Stimulated activated CD4-positive, alpha-beta T cell treated with anti-CD3 and anti-CD28 coated beads, Interleukin-2, amount 100 ng/mL, for 48 hours (primary cell): ENCODE data around the gene NUBPL.
"Not testable (repeated sequence)": the region's sequence is repeated elsewhere in the genome, so short reads cannot be mapped to it uniquely, and the experiment has no call there.

Experiments
- DNase-seq, 2 donors: peaks; one replicate each; pipeline ENCODE4 v3.0.0-alpha.2; 2020

Gene NUBPL

DNA sequence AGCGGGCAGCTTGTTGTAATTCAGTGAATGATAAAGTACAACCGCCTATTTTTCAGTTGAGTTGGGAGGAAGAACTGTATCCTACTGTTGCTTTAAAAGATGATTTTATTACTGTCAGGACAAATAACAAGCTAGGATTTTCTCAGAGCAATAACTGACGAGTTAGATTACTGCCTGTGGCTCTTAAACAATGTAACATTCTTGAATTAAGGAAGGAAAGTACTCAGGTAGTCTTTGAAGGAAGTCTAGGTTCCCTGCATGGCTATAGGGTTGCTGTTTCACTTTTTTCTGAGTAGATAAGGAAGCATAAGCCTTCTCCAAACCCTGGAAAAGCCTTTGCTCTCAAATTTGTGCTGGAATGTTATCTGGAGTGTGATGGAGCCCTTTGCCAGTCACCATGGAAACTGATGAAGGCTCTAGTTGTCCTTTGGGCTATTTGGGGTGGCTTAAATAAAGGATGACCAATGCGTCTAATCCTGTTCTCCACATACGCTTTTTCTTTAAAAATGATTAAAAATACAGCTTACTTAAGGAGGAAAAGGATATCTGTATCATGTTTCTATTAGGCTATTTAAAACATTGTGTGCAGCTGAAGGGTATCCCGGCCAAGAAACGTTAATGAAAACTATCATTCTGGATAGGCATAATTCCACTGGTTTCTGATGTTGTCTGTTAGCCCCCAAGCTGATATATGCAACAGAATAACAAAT, 17.7 kb downstream of the NUBPL start:
- no peak for DNase-seq

DNA sequence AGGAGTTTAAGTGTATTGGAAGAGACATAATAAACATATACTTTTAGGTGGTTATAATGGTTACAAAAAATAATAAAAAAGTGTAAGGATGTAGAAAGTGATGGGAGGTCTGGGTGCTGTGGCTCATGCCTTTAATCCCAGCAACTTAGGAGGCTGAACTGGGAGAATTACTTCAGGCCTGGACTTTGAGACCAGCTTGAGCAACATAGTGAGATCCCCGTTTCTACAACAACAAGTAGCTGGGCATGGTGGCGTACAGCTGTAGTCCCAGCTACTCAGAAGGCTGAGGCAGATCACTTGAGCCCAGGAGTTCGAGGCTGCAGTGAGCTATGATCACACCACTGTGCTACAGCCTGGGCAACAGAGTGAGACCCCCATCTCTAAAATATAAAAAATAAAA, 19.0 kb downstream of the NUBPL start:
- no peak for DNase-seq

DNA sequence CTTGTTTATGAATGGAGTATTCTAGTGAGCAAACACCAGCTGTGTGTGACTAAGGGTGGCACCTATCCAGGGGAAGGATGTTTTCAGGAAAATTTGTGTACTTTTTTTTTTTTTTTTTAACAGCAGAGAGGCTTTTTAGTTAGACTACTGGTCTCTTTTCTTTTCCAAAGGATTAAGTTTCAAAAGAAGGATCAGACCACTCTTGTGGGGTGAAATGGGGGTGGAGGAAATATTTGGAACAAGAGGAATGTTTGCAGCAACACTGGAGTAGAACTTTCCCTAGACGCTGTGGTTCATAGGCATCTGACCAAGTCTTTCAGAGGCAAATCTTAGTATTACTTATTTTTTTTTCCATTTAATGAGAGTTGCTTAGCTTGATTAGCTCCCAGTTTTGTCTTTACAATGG, 21.1 kb downstream of the NUBPL start:
- no peak for DNase-seq

DNA sequence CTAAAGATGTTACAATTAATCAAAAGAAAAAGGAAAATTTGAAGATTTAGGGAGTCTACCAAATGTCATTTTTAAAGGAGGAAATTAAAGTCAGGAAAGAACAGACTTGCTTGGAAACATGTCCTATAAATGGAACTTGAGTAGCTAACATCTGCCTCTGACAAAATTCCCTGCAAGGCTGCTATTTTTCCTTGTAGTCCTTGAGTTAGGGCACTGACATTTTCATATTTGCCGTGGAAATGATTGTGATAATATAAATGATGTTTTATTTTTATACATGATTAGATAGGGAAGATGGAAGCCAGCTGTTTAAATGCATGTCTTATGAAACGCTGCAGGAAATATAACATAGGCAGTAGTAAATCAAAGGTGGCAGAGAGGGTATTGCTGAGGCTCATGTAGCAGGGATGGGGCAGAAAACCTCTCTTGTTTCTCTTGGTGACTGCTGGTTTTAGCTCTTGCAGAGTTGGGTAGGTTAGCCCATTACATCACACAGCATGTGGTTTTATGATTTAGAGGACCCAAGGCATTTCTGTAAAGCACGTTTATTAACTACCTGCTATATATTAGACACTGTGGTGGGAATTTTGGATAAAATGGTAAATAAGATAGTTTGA, 21.7 kb downstream of the NUBPL start:
- no peak for DNase-seq

DNA sequence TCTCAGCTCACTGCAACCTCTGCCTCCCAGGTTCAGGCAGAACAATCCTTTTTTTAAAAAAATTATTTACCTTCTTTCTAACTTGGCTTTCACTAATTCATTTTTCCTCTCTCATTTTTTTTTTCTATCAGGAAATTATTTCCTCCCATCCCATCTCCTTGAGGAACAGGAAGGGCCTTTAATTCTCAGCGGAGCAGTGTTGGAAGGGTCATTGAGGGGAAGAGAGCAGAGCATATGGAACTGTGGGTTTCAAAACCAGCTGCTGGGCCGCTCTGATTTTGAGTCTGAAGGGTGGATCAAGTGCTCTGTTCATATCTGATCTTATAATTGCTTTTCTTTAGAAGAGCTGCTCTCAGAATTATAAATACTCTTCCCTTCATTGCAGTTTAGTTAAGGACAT, 29.0 kb downstream of the NUBPL start:
- no peak for DNase-seq

DNA sequence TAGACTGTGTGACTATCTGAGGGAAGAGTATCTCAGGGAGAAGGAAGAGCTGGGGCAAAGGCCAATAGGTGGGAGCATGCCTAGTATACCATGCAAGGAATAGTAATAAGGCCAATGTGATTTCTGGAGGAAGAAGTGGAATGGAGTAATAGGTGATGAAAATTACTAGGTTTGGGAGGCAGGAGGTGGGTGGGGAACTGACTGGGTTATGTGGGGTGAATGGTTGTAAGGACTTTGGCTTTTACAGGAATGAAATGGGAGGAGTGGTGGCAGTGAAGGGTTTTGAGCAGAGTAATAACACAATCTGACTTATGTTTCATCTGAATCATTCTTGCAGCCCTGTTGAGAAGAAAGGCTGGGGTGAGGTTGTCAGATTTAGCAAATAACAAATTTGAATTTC, 30.9 kb downstream of the NUBPL start:
- no peak for DNase-seq

DNA sequence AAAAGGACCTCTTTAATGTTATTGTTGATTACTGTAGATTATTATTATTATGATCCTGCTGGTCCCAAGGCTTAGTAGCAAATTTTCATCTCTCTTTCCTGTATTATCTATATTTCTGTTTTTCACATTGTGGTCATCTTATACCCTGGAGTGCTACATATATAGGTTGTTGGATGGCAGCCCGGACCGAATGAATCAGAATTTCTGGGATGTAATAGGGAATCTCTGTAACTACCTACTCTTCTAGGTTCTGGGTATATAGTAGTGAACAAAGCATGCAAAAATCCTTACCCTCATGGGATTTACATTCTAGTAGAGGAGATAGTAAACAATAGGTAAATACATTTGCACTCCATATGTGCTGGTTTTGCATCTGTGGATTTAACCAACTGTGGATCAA, 31.4 kb downstream of the NUBPL start:
- DNase-seq = no peak

DNA sequence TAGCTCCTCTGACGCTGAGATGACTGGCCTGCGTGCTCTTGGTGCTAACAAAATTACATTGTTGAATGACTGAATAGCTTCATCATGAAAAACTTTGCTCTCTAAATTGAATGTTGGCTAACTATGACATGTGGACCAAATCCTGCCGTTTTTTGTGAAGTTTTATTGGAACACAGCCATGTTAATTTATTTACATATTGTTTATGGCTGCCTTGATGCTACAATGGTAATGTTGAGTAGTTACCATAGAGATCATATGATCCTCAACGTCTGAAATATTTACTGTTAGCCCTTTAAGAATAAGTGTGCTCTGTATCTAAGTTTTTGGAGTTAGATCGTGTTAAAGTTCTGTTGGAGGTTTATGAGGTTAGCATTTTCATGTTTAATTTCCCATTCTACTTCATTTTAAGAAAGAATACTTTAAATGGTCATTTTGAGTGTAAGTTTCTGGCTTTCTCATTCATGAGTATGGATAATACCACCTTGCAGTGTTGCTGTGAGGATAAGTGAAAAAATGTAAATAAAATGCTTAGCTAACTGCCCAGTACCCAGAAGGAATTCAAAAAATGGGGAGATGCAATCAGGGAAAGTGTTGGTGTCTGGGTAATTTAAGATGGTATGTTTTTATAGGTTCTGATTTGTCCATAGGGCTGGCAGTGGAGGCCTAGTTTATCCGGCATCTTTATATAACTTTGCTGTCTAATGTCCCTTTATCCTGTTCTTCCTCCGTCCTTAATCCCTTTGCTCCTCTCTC, 35.3 kb downstream of the NUBPL start:
- DNase-seq = no peak

DNA sequence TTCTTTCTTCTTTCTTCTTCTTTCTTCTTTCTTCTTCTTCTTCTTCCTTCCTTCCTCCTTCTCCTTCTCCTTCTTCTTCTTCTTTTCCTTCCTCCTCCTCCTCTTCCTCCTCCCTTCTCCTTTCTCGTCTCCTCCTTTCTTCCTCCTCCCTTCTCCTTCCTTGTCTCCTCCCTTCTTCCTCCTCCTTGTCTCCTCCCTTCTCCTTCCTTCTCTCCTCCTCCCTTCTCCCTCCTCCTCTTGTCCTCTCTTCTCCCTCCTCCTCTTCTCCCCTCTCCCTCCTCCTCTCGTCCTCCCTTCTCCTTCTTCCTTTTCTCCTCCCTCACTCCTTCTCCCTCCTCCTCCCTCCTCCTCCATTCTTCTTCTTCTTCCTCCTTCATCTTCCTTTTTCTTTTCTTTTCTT, 44.5 kb downstream of the NUBPL start:
- no peak for DNase-seq

DNA sequence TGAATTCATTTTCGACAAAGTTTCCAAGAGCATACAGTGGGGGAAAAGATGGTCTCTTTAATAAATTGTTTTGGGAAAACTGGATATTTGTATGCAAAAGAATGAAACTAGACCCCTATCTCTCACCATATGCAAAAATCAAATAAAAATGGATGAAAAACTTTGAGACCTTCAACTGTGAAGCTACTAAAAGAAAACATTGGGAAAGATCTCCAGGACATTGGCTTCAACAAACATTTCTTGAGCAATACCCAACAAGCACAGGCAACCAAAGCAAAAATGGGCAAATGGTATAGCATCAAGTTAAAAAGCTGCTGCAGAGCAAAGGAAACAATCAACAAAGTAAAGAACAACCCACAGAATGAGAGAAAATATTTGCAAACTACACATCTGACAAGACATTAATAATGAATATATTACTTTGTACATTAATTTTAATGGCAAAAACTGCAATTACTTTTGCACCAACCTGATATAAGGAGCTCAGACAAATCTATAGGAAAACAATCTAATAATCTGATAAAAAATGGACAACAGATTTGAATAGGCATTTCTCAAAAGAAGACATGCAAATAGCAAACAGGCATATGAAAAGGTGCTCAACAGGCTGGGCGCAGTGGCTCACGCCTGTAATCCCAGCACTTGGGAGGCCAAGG, 50.7 kb downstream of the NUBPL start:
- no peak for DNase-seq

DNA sequence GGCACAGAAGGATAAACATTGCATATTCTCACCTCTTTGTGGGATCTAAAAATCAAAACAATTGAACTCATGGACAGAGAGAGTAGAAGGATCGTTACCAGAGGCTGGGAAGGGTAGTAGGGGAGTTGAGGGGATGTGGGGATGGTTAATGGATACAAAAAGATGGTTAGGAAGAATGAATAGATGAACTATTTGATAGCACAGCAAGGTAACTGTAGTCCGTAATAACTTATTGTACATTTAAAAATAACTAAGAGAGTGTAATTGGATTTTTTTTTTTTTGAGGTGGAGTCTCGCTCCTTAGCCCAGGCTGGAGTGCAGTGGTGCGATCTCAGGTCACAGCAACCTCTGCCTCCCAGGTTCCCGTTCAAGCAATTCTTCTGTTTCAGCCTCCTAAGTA, 52.0 kb downstream of the NUBPL start:
- DNase-seq = no peak

DNA sequence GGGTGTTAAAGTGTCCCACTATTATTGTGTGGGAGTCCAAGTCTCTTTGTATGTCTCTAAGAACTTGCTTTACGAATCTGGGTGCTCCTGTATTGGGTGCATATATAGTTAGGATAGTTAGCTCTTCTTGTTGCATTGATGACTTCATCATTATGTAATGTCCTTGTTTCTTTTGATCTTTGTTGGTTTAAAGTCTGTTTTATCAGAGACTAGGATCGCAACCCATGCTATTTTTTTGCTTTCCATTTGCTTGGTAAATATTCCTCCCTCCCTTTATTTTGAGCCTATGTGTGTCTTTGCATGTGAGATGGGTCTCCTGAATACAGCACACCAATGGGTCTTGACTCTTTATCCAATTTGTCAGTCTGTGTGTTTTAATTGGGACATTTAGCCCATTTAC, 57.7 kb downstream of the NUBPL start:
- DNase-seq = not testable (repeated sequence)

DNA sequence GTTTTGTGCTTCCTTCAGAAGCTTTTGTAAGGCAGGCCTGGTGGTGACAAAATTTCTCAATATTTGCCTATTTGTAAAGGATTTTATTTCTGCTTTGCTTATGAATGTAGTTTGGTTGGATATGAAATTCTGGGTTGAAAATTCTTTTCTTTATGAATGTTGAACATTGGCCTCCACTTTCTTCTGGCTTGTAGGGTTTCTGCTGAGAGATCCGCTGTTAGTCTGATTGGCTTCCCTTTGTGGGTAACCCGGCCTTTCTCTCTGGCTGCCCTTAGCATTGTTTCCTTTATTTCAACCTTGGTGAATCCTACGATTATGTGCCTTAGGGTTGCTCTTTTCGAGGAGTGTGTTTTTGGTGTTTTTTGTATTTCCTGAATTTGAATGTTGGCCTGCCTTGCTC, 58.2 kb downstream of the NUBPL start:
- DNase-seq = no peak

DNA sequence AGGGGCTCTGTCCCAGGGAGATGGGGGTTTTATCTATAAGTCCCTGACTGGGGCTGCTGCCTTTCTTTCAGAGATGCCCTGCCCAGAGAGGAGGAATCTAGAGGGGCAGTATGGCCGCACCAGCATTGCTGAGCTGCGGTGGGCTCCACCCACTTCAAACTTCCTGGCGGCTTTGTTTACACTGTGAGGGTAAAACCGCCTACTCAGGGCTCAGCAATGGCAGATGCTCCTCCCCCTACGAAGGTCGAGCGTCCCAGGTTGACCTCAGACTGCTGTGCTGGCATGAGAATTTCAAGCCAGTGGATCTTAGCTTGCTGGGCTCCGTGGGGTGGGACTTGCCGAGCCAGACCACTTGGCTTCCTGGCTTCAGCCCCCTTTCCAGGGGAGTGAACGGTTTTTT, 59.7 kb downstream of the NUBPL start:
- not testable (repeated sequence) for DNase-seq

DNA sequence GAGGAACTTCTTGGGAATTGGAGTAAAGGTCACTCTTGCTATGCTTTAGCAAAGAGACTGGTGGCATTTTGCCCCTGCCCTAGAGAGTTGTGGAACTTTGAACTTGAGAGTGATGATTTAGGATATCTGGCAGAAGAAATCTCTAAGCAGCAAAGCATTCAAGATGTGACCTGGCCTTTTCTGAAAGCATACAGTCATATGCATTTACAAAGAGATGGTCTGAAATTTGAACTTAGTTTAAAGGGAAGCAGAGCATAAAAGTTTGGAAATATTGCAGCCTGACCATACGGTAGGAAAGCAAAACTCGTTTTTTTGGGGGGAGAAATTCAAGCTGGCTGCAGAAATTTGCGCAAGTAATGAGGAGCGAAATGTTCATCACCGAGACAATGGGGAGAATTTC, 60.9 kb downstream of the NUBPL start:
- no peak for DNase-seq

DNA sequence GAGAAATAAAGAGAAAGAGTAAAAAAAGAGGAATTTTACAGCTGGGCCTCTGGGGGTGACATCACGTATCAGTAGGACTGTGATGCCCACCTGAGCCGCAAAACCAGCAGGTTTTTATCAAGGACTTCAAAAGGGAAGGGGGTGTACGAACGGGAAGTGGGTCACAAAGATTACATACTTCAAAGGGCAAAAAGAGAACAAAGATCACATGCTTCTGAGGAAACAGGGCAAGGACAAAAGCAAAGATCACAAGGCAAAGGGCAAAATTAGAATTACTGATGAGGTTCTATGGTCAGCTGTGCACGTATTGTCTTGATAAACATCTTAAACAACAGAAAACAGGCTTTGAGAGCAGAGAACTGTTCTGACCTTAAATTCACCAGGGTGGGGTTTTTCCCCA, 91.7 kb downstream of the NUBPL start:
- DNase-seq = not testable (repeated sequence)

DNA sequence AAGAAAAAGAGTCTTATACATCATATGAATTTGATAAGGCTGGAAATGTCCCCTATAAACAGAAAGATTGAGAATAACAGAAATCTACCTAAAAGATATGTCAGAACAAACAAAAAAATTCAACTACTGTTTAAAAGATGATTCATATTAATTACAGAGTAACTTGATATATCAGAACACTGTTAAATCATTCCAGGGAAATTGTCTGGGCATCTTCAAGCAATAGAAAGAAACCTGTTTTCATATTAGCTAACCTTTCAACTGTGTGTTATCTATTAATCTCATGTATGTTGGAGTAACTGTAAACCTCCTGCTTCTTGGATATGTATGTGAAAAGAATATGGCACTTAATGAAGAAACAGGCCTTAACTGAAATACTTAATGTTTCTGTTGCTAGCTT, 96.7 kb downstream of the NUBPL start:
- DNase-seq = no peak

DNA sequence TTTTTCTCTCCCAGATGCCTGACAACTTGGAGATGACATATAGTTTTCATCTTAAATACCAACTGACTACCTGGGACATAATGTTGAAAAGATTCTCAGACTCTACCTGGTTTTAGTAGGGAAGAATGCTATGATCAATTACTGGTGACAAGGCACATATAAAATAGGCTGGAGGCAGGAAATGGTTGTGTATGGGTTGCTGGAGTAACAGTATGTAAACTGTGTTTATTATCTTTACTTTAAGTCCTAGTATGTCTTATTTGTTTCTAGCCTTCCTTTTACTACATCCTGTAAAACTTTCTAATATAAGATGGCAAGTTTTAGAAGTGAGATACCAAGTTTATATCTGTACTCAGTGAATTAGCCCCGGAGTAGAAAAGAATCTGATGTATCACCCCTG, 98.1 kb downstream of the NUBPL start:
- DNase-seq = no peak

DNA sequence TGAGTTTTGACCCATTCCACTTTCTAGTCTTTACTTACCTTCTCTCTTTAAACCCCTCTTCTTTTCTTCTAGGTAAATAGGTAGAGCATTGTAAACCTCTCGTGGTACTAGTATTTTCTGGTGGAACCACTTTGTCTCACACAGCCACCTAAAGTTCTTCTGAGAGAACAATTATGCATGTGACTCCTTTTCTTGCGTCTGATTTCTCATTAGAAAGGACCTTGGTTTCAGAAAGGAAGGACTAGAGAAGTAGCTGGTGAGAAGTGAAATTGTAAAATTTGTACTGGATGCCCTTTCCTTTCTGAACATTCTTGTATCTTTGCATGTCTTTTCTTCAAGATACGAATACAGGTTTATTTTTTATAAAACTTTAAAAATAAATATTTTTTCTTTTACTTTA, 99.0 kb downstream of the NUBPL start:
- no peak for DNase-seq

DNA sequence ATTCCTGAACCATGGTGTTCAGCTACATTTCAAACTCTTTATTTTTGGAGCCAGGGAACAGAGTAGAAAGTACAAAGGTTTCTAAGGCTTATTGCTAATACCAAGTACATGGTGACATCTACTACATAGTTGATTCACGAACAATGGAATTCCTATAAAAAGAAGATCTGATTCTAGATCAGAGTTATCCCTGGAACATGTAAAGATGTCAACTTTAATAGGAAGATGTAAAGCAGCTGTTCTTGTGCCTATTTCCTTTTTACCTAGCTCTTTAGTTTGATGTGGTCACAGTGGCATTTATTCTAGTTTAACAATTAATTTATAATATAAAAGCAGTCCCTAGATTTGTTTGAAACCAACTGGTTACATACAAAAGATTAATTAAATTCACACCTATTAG, 99.5 kb downstream of the NUBPL start:
- no peak for DNase-seq

DNA sequence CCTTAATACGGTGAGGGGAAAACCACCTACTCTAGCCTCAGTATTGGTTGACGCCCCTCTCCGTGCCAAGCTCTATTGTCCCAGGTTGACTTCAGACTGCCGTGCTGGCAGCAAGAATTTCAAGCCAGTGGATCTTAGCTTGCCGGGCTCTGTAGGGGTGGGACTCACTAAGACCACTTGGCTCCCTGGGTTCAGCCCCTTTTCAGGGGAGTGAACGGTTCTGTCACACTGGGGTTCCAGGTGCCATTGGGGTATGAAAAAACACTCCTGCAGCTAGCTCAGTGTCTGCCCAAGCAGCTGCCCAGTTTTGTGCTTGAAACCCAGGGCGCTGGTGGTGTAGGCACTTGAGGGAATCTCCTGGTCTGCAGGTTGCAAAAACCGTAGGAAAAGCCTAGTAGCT, 107.1 kb downstream of the NUBPL start:
- DNase-seq = no peak

DNA sequence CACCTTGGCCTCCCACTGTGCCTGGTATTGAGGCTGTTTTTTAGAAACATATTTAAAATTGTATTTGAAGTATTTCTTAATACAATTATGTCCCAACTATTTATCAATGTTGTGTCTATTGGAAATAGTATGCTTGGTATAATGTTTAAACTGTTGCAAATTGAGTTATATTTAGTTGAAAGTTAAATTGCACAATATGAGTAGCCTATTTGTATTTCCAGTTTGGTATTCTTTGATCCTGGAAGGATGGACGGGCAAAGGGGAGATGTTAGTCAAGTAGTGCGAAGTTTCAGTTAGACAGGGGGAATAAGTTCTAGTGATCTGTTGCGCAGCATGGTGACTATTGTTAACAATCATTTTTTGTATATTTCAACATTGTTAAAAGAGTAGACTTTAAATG, 111.5 kb downstream of the NUBPL start:
- DNase-seq = no peak

DNA sequence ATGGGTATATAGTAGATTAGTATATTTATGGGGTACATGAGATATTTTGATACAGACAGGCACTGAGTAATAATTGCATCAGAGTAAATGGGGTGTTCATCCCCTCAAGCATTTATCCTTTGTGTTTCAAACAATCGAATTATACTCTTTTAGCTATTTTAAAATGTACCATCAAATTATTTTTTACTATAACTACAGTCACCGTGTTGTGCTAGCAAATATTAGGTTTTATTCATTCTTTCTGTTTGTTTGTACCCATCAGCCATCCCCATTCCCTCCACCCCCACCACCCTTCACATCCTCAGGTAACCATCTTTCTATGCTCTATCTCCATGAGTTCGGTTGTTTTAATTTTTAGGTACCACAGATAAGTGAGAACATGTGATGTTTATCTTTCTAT, 115.8 kb downstream of the NUBPL start:
- no peak for DNase-seq

DNA sequence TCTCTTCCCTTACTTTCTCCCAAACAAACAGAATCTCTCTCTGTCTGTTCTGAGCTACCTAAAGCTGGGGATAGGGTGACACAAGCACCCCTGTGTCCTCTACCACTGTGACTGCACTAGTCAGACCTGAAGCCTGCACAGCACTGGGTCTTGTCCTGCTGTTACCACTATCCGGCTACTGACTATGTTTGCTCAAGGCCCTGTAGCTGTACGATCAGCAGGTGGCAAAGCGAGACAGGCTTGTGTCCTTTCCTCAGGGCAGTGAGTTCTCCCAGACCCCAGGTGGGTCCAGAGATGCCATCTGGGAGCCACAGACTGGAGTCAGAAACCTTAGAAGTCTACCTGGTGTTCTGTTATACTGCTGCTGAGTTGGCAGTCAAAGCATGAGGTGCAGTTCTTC, 116.4 kb downstream of the NUBPL start:
- no peak for DNase-seq
